Effector CD4-positive, alpha-beta T cell (primary cell): ENCODE data around the gene MMD.
"Not testable (repeated sequence)": the region's sequence is repeated elsewhere in the genome, so short reads cannot be mapped to it uniquely, and the experiment has no call there.

Experiments
- DNase-seq: peaks from one replicate; pipeline ENCODE4 v3.0.0-alpha.2; 2020

Gene MMD

GRCh38 chr17:55390364-55390977, 31.2 kb downstream of the MMD start:
- DNase-seq = no peak

- not testable (repeated sequence) for DNase-seq
These were observed 31.9 kb downstream of the MMD start for GRCh38 chr17:55389715-55390114.

- DNase-seq = no peak
These were observed 32.8 kb downstream of the MMD start for GRCh38 chr17:55388842-55389241.

- DNase-seq = no peak
These were observed 34.8 kb downstream of the MMD start for GRCh38 chr17:55386796-55387332.

GRCh38 chr17:55384643-55385232, 36.9 kb downstream of the MMD start:
- DNase-seq = no peak

GRCh38 chr17:55383771-55384642, 37.6 kb downstream of the MMD start:
- no peak for DNase-seq

GRCh38 chr17:55381017-55381770, 40.4 kb downstream of the MMD start:
- DNase-seq = no peak

- no peak for DNase-seq
These were observed 43.9 kb downstream of the MMD start for GRCh38 chr17:55377671-55378275.

- DNase-seq = no peak
These were observed 52.9 kb downstream of the MMD start for GRCh38 chr17:55368706-55369105.

- no peak for DNase-seq
These were observed 55.6 kb downstream of the MMD start for GRCh38 chr17:55366020-55366481.

GRCh38 chr17:55363033-55363432, 58.6 kb downstream of the MMD start:
- DNase-seq = no peak

- no peak for DNase-seq
These were observed 60.7 kb downstream of the MMD start for GRCh38 chr17:55360971-55361370.

- peak; percentile 50 for DNase-seq
These were observed 65.0 kb downstream of the MMD start for GRCh38 chr17:55356434-55357328.

- no peak for DNase-seq
These were observed 66.7 kb downstream of the MMD start for GRCh38 chr17:55354941-55355340.

- DNase-seq = no peak
These were observed 67.6 kb downstream of the MMD start for GRCh38 chr17:55354010-55354409.

- DNase-seq = no peak
These were observed 70.4 kb downstream of the MMD start for GRCh38 chr17:55351226-55351625.

GRCh38 chr17:55350825-55351205, 70.8 kb downstream of the MMD start:
- no peak for DNase-seq

GRCh38 chr17:55348749-55349354, 72.8 kb downstream of the MMD start:
- DNase-seq = peak; percentile 12

GRCh38 chr17:55347341-55347740, 74.3 kb downstream of the MMD start:
- DNase-seq = no peak

- no peak for DNase-seq
These were observed 75.0 kb downstream of the MMD start for GRCh38 chr17:55346658-55347057.

- DNase-seq = no peak
These were observed 76.5 kb downstream of the MMD start for GRCh38 chr17:55345132-55345531.
